Lung microvascular endothelial cell (primary cell): ENCODE data around the gene LONRF3. TPM values are rescaled to one million over a fixed set of nuclear protein-coding genes. Genes with fewer than 3 reads are reported as not detected.

Source experiments
- DNase-seq, 2 donors: peaks; one replicate each; pipeline versions ENCODE4 v3.0.0 to v3.0.0-alpha.2; 2010; ENCODE audit warnings: low read depth in 2 of 2
- total RNA-seq: library from RNA; depleted of rRNA; stranded (reverse); fragments of >200 nt; gene quantifications from 2 replicates; pipeline ENCODE4 v1.2.1, GENCODE V29; 2014

Gene LONRF3
- total RNA-seq, 1 donor from 2014 or later = 44.8 TPM

DNA sequence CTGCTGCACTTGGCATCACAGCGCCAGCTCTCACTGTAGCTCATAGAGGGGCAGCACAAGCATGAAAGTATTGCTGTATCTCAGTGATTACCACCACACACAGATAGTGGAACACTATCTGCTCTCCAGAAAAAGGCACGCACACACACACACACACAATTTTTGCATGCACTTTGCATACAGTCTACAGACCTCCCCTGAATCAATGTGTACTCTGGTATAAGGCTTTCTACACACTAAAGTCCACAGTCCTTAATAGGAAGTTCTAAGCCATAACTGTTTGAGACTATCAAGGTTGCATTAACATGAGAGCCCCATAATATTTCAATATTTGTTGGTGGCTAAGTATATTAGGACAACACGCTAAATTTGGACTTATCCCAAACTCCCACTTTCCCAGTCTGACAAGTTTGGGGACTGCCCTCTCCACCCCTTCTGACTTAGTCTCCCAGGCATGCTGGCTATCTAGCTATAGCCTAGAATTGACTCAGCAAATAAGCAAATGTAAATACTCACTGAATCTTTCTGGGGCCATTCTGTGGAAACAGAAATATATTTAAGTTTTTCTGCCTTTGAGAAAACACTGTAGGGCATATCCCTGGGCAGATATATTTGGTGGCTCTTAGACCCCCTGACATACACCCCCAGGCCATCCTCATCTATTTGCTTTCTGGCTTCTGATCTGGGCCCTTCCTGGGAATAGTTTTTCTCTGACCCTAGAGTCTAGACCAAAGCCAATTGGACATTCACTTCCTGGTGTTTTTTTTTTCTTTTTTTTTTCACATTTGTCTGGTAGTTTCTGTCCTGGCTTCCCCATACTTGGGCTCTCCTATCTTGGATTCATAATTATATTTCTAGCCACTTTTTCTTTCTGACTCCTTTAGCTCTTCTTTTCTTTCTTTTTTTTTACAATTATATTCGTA lies 62.0 kb downstream of the LONRF3 start:
- DNase-seq = no peak

DNA sequence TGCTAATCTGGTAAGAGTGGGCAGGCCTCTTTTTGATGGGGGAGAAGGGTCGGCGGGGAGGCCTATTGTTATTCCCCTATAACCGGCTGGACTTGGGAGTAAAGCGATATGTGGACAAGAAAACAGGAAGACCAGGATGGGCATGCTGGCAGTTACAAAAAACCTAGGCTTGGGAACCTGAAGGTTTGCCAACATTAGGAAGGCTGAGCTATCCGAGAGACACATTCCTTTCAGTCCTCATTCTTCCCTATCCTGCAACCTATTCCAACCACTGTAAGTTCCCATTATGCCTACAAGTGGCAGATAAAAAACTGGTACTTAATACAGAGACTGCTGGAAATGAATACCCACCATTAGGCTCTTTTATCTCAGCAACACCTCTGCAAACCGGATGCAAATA lies 66.0 kb downstream of the LONRF3 start:
- peak; percentile 28 to 52 for DNase-seq

DNA sequence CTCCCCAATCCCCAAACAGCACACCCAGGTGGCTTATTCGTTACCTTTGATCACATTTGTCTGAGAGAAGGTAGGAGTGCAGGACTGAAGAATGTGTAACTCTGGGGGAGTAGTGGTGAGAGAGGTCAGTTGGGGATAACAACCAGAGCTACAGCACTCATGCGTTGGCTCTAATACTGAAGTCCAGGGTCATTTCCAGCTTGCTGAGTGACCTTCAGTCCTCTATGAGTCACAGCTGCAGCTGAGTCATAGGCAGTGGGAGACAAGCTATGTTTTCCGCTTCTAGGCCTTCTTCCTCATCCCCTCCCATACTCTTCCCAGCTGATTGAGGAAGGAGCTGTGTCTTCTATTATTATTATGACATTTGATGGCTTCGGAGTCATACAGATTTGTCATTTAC lies 66.8 kb downstream of the LONRF3 start:
- peak; percentile 86 to 91 for DNase-seq

DNA sequence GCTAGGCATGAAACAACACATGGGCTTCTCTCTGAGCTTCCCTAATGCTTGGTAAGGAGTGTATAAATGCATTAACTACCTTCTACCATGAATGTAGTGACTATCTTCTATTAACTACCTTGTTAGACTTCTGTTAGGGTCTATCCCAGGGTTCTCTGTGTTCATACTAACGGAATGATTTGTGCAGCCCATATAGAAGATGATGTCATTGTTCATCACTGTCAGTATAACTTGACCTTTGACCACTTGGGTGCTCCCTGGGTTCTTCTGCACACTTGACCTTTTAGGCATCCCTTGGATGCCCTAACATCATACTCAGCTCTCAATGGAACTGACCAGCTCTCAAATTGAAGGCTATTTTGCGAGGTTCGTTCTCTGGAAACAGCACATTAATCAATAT lies 67.6 kb downstream of the LONRF3 start:
- DNase-seq = no peak

GRCh38 chrX:119042996-119043395 lies 68.6 kb downstream of the LONRF3 start:
- DNase-seq = no peak

GRCh38 chrX:119045884-119046283 lies 71.5 kb downstream of the LONRF3 start:
- DNase-seq = no peak

GRCh38 chrX:119055687-119056086 lies 81.3 kb downstream of the LONRF3 start:
- DNase-seq = no peak

DNA sequence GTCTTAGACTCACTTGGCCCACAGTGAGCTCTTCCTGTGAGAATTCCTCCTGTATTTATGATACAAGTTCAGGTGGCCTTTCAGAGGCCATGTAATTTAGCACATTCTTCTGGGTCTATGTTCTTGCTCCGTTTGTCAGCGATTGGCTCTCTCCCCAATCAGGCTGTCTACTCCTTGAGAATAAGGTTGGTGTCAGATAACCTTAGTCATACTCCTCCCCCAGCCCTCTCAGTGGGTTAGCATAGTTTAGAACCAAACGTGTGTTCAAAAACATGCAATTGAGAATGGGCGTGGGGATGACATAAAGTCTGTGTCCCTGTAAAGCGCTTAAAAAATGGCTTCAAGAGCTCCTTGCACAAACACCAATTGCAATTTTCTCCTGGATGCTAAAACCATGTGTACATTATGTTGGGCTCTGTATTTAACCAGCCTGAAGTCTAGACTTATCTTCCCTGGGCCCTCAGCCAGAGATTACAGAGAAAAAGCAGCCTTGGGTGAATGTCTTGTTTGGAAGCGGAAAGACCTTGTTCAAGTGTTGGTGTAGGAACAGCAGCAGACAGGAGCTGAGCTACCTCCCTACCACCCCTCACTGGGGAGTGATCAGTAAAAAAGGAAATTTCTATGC lies 88.4 kb downstream of the LONRF3 start:
- DNase-seq = no peak

GRCh38 chrX:119063428-119063827 lies 89.0 kb downstream of the LONRF3 start:
- DNase-seq = no peak

GRCh38 chrX:119067023-119067739 lies 92.8 kb downstream of the LONRF3 start:
- peak; percentile 67 to 73 for DNase-seq

Other genes starting within 250 kb of the LONRF3 start
- gene IL13RA1, start 247.0 kb upstream of the LONRF3 start, total RNA-seq = 44.9 and 53.6 TPM in 2 replicates
- gene ZCCHC12, start 150.8 kb upstream of the LONRF3 start, total RNA-seq = under 0.01 TPM in 1 of 2 replicates, not detected in the other
- not detected in 2 replicates for gene CT47C1, start 98.4 kb downstream of the LONRF3 start, total RNA-seq
- gene KIAA1210, start 153.2 kb downstream of the LONRF3 start, total RNA-seq = not detected in 2 replicates